GM06990 (cell line): ENCODE measurements around the gene AKNA.

Experiments used
- DNase-seq: peaks from one replicate; pipeline ENCODE4 v3.0.0-alpha.2; 2011; ENCODE audit not compliant: insufficient read length; ENCODE audit errors: extremely low read depth
- H3K27me3 ChIP-seq: replicated peaks from 2 replicates; pipeline ENCODE4 v1.6.0; 2011; ENCODE audit warnings: low read length; ENCODE audit not compliant: control insufficient read depth, insufficient read depth
- H3K36me3 ChIP-seq: 2 replicates; pipeline ENCODE4 v1.5.1; 2011; ENCODE audit warnings: low read length; ENCODE audit not compliant: control insufficient read depth, insufficient read depth
- H3K4me3 ChIP-seq: replicated peaks from 2 replicates; pipeline ENCODE4 v1.5.1; 2011; ENCODE audit warnings: low read depth, mild to moderate bottlenecking, control low read depth, low read length
- CTCF ChIP-seq: IDR thresholded peaks from 2 replicates; pipeline ENCODE4 v1.5.1; 2011; ENCODE audit warnings: low read length, control low read depth, mild to moderate bottlenecking, inconsistent platforms; ENCODE audit not compliant: insufficient read depth, poor library complexity, severe bottlenecking

AKNA gene

GRCh38 chr9:114359801-114360200 is 28.0 kb downstream of the AKNA start:
- no peak for DNase-seq
- no peak overlapping the region for H3K4me3 ChIP-seq
- peaks cover 73% of the 10 kb centered on the region for H3K36me3 ChIP-seq
- TF ChIP-seq CTCF = no peak
- no peaks in the 10 kb centered on the region for H3K27me3 ChIP-seq

- Histone ChIP-seq H3K4me3 (no peak overlapping the region), H3K27me3 (no peaks in the 10 kb centered on the region), H3K36me3 (peaks cover 58% of the 10 kb centered on the region)
- no peak for DNase-seq
- no peak for TF ChIP-seq CTCF
Measured at GRCh38 chr9:114357911-114358328, 29.9 kb downstream of the AKNA start.

- Histone ChIP-seq H3K4me3 (no peak overlapping the region), H3K36me3 (peaks cover 54% of the 10 kb centered on the region), H3K27me3 (no peaks in the 10 kb centered on the region)
- TF ChIP-seq CTCF = no peak
- no peak for DNase-seq
Measured at GRCh38 chr9:114357360-114357759, 30.4 kb downstream of the AKNA start.

GRCh38 chr9:114356792-114357191 is 31.0 kb downstream of the AKNA start:
- Histone ChIP-seq H3K27me3 (no peaks in the 10 kb centered on the region), H3K36me3 (peaks cover 49% of the 10 kb centered on the region), H3K4me3 (no peak overlapping the region)
- DNase-seq = no peak
- TF ChIP-seq CTCF = no peak

GRCh38 chr9:114355821-114356220 is 32.0 kb downstream of the AKNA start:
- H3K4me3 ChIP-seq = no peak overlapping the region
- TF ChIP-seq CTCF = no peak
- H3K27me3 ChIP-seq = no peaks in the 10 kb centered on the region
- H3K36me3 ChIP-seq = peaks cover 44% of the 10 kb centered on the region
- no peak for DNase-seq

GRCh38 chr9:114351932-114352331 is 35.9 kb downstream of the AKNA start:
- H3K27me3 ChIP-seq = no peaks in the 10 kb centered on the region
- H3K4me3 ChIP-seq = no peak overlapping the region
- DNase-seq = no peak
- TF ChIP-seq CTCF = no peak
- peaks cover 47% of the 10 kb centered on the region for H3K36me3 ChIP-seq
